K562 (cell line): ENCODE measurements around the gene AIRE. TPM values are rescaled to one million over a fixed set of nuclear protein-coding genes. Genes with fewer than 3 reads are reported as not detected.

ENCODE experiments used
- C11orf30 ChIP-seq: fragments of 450-650 bp; IDR thresholded peaks from 2 replicates; pipeline ENCODE4 v1.6.1; 2016; ENCODE audit warnings: low read depth, mild to moderate bottlenecking
- E2F3 ChIP-seq: fragments of 250-450 bp; sonication (Bioruptor Pico); IDR thresholded peaks from 2 replicates; pipeline ENCODE4 v1.4.0; 2020; ENCODE audit warnings: mild to moderate bottlenecking
- HMG20B ChIP-seq: fragments of 250-450 bp; sonication (Bioruptor Pico); IDR thresholded peaks from 2 replicates; pipeline ENCODE4 v1.5.0; 2021; ENCODE audit warnings: mild to moderate bottlenecking
- HOMEZ ChIP-seq: fragments of 250-450 bp; sonication (Bioruptor Pico); IDR thresholded peaks from 2 replicates; pipeline ENCODE4 v1.4.0; 2020; ENCODE audit warnings: mild to moderate bottlenecking, moderate library complexity
- IRF1 ChIP-seq: sonication (generic); formaldehyde crosslinking; IDR thresholded peaks from 2 replicates; pipeline ENCODE4 v1.8.0; 2022; ENCODE audit warnings: missing genetic modification reagents, mild to moderate bottlenecking, borderline replicate concordance
- MXI1 ChIP-seq: IDR thresholded peaks from 2 replicates; pipeline ENCODE4 v1.6.1; 2011; ENCODE audit warnings: low read depth, mild to moderate bottlenecking, improper control_type of control experiment, low read length
- NFYB ChIP-seq: IDR thresholded peaks from 2 replicates; pipeline ENCODE4 v1.6.1; 2011; ENCODE audit warnings: mild to moderate bottlenecking, moderate library complexity; ENCODE audit not compliant: insufficient read length; ENCODE audit errors: extremely low read depth
- NR4A1 ChIP-seq, 2 experiments: fragments of 250-450 bp in 1 of 2; fragments of 450-650 bp in 1 of 2; sonication (Bioruptor Pico) in 1 of 2; IDR thresholded peaks; 2 replicates each; pipeline versions ENCODE4 v1.4.0 to v1.6.1; 2016 to 2020; ENCODE audit warnings: mild to moderate bottlenecking in 2 of 2, missing compliant biosample characterization in 1 of 2, missing genetic modification characterization in 1 of 2, moderate library complexity in 1 of 2
- RB1 ChIP-seq: fragments of 450-650 bp; IDR thresholded peaks from 2 replicates; pipeline ENCODE4 v1.6.1; 2017; ENCODE audit warnings: low read depth, mild to moderate bottlenecking
- TGIF2 ChIP-seq: sonication (generic); formaldehyde crosslinking; IDR thresholded peaks from 2 replicates; pipeline ENCODE4 v1.8.1; 2022; ENCODE audit warnings: mild to moderate bottlenecking, missing genetic modification reagents, moderate library complexity
- ZFX ChIP-seq: sonication (generic); formaldehyde crosslinking; IDR thresholded peaks from 2 replicates; pipeline ENCODE4 v1.8.0; 2022; ENCODE audit warnings: mild to moderate bottlenecking, missing genetic modification reagents, moderate library complexity
- ZNF134 ChIP-seq: fragments of 250-450 bp; sonication (Bioruptor Pico); conservative IDR thresholded peaks from 2 replicates; pipeline ENCODE4 v1.4.0; 2020
- ZNF143 ChIP-seq: sonication (generic); formaldehyde crosslinking; IDR thresholded peaks from 2 replicates; pipeline ENCODE4 v1.9.0; 2022; ENCODE audit warnings: mild to moderate bottlenecking, missing genetic modification reagents
- ZNF165 ChIP-seq: fragments of 250-450 bp; sonication (Bioruptor Pico); IDR thresholded peaks from 2 replicates; pipeline ENCODE4 v1.4.0; 2020; ENCODE audit warnings: borderline replicate concordance
- ZNF197 ChIP-seq: fragments of 200-800 bp; sonication (Bioruptor generic); IDR thresholded peaks from 2 replicates; pipeline ENCODE4 v1.6.1; 2016; ENCODE audit warnings: low read depth, missing genetic modification characterization, missing compliant biosample characterization
- ZNF316 ChIP-seq: fragments of 450-650 bp; IDR thresholded peaks from 2 replicates; pipeline ENCODE4 v1.6.1; 2016
- ZNF324 ChIP-seq: fragments of 250-450 bp; sonication (Bioruptor Pico); IDR thresholded peaks from 2 replicates; pipeline ENCODE4 v1.4.0; 2020; ENCODE audit warnings: mild to moderate bottlenecking
- ZNF395 ChIP-seq: fragments of 200-800 bp; sonication (Bioruptor generic); IDR thresholded peaks from 2 replicates; pipeline ENCODE4 v1.6.1; 2017; ENCODE audit warnings: missing genetic modification characterization, missing compliant biosample characterization
- ZSCAN32 ChIP-seq: fragments of 450-650 bp; formaldehyde crosslinking; IDR thresholded peaks from 2 replicates; pipeline ENCODE4 v1.4.0; 2020; ENCODE audit warnings: mild to moderate bottlenecking, moderate library complexity
- polyA plus RNA-seq, 8 experiments: library from polyadenylated mRNA; depleted of rRNA in 4 of 8; stranded (reverse) in 5 of 8; unstranded in 3 of 8; fragments of >200 nt; fragmentation: Nextera tagmentation in 2 of 8; fragmentation: Illumina TruSeq in 1 of 8; extraction: Ambion mirVana in 2 of 8; extraction: Trizol in 1 of 8; gene quantifications; 2 replicates each; pipeline versions ENCODE4 v1.2.1 to v1.2.3, GENCODE V29; 2011 to 2014; ENCODE audit warnings: inconsistent platforms in 1 of 8, missing spikeins in 1 of 8
- total RNA-seq, 7 experiments: library from RNA; depleted of rRNA in 6 of 7; stranded (reverse); fragments of >200 nt in 6 of 7; fragmentation: Illumina TruSeq in 2 of 7; extraction: Trizol in 2 of 7; gene quantifications; 2 replicates each; pipeline versions ENCODE4 v1.2.1 to v1.2.3, GENCODE V29; 2011 to 2021; ENCODE audit warnings: low replicate concordance in 1 of 7
- TF ChIP-seq, protein P1 (sequence below): fragments of 450-650 bp; IDR thresholded peaks from one replicate; pipeline ENCODE4 v1.6.1; 2018; ENCODE audit warnings: mild to moderate bottlenecking, moderate library complexity; ENCODE audit not compliant: partially characterized antibody
- TF ChIP-seq, protein P2 (sequence below): fragments of 450-650 bp; conservative IDR thresholded peaks from 2 replicates; pipeline ENCODE4 v1.6.1; 2016; ENCODE audit warnings: missing genetic modification characterization, low read depth, mild to moderate bottlenecking, missing compliant biosample characterization, moderate library complexity

The AIRE gene
- total and polyA plus RNA-seq, 9 of the 15 experiments (the other 6 are each of a cell fraction or from before 2014, with no cell fraction given), result 0.01 TPM; not detected in 8

DNA sequence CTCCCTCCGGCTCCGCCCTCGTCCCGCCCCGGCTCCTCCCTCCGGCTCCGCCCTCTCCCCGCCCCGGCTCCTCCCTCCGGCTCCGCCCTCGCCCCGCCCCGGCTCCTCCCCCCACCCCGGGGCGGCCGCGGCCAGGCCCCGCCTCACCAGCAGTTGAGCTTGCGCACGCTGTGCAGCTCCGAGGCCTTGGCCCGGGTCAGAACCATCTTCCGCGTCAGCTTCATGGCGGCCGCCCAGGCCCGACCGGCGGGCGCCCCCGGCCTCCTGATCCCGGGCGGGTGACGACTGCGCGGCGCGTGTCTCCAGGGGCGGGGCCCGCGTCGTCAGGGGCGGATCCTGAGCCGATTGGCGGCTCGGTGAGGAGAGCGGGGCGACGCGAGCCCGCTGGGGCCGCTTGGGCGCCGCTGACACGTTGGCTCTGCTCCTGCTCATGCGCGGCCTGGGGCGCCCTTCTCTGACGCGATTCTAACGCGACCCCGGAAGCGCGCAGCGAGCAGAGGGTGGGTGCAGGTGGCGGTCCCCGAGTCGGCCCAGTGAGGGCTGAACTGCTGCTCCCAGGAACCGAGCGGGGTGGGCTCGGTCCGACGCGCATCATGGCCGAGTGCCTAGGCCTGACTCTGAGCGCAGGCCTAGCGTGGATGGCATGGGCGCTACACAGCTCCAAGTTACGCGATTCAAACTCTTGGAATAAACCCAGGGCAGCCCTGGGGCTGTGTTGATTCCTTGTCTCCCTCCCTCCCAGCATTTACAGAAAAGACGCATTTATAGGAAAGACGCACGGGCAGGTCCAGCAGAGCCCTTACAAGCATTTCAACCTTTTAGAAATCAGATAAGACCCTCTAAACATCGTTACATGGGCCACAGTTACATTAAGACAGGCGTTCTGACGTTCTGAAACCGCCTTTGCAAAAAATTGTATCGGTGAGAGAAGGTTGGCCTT, 53.6 kb downstream of the AIRE start, which contains the start of gene CFAP410 (continued):
- 0 out of 2 replicates have a peak, but pooled peaks have one; percentile 57 for TF ChIP-seq ZNF197
- no peak for TF ChIP-seq ZNF165 (CRISPR knock-in tag)
- TF ChIP-seq ZSCAN32 (CRISPR knock-in tag), result no peak
- TF ChIP-seq E2F3 (CRISPR knock-in tag), result peak; percentile 64; the same call in 1 of the 2 replicates
- TF ChIP-seq NR4A1 (CRISPR knock-in tag; IDR thresholded peaks at IDR 0.05), result no peak
- TF ChIP-seq NR4A1 (tag; IDR thresholded peaks at IDR 0.05), result no peak
- peak; percentile 93 for TF ChIP-seq ZFX (CRISPR knock-in tag)
- TF ChIP-seq TGIF2 (CRISPR knock-in tag), result no peak; the same call in 1 of the 2 replicates
- TF ChIP-seq ZNF143, result peak; percentile 37; the same call in 1 of the 2 replicates
- TF ChIP-seq, protein P1, sequence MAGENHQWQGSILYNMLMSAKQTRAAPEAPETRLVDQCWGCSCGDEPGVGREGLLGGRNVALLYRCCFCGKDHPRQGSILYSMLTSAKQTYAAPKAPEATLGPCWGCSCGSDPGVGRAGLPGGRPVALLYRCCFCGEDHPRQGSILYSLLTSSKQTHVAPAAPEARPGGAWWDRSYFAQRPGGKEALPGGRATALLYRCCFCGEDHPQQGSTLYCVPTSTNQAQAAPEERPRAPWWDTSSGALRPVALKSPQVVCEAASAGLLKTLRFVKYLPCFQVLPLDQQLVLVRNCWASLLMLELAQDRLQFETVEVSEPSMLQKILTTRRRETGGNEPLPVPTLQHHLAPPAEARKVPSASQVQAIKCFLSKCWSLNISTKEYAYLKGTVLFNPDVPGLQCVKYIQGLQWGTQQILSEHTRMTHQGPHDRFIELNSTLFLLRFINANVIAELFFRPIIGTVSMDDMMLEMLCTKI, result no peak
- TF ChIP-seq, protein P2, sequence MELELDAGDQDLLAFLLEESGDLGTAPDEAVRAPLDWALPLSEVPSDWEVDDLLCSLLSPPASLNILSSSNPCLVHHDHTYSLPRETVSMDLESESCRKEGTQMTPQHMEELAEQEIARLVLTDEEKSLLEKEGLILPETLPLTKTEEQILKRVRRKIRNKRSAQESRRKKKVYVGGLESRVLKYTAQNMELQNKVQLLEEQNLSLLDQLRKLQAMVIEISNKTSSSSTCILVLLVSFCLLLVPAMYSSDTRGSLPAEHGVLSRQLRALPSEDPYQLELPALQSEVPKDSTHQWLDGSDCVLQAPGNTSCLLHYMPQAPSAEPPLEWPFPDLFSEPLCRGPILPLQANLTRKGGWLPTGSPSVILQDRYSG, result no peak; the same call in 1 of the 2 replicates
- peak; percentile 83; the same call in 1 of the 2 replicates for TF ChIP-seq MXI1
- no peak for TF ChIP-seq ZNF395 (CRISPR knock-in tag)
- TF ChIP-seq C11orf30, result peak; percentile 98
- TF ChIP-seq IRF1, result peak; percentile 26; the same call in 1 of the 2 replicates
- 0 out of 2 replicates have a peak, but pooled peaks have one; percentile 53 for TF ChIP-seq HOMEZ (CRISPR knock-in tag)
- peak; percentile 94 for TF ChIP-seq RB1
- TF ChIP-seq ZNF134, result 0 out of 2 replicates have a peak, but pooled peaks have one; percentile 49
- TF ChIP-seq ZNF316, result no peak
- TF ChIP-seq ZNF324, result peak; percentile 33; the same call in 1 of the 2 replicates
- TF ChIP-seq NFYB, result no peak
- no peak for TF ChIP-seq HMG20B (CRISPR knock-in tag)
